Liver (tissue), 9 donors: ENCODE results near the gene HACD2. TPM values are rescaled to one million over a fixed set of nuclear protein-coding genes. Genes with fewer than 3 reads are reported as not detected.
A peak's percentile ranks its signal among the peaks of the same experiment; 100 is the strongest.

Experiments
- DNase-seq: peaks from one replicate; pipeline ENCODE4 v3.0.0-alpha.2; 2017; ENCODE audit warnings: low spot score
- H3K27ac ChIP-seq, 2 donors: one replicate each; pipeline ENCODE4 v1.7.0; 2013; ENCODE audit warnings: inconsistent platforms in 2 of 2, low read length in 2 of 2, control low read depth in 1 of 2, low read depth in 1 of 2, mild to moderate bottlenecking in 1 of 2
- H3K27me3 ChIP-seq, 4 donors: one replicate each; pipeline versions ENCODE4 v1.6.1 to v1.7.0; 2013; ENCODE audit warnings: low read length in 3 of 4, inconsistent platforms in 1 of 4, mild to moderate bottlenecking in 1 of 4, moderate library complexity in 1 of 4; ENCODE audit not compliant: control insufficient read depth in 4 of 4, insufficient read depth in 4 of 4
- H3K36me3 ChIP-seq, 4 donors: one replicate each; pipeline versions ENCODE4 v1.6.1 to v1.7.0; 2013; ENCODE audit warnings: low read length in 3 of 4, mild to moderate bottlenecking in 3 of 4, low read depth in 1 of 4, moderate library complexity in 1 of 4; ENCODE audit not compliant: control insufficient read depth in 4 of 4, insufficient read depth in 3 of 4
- H3K4me1 ChIP-seq, 4 donors: one replicate each; pipeline versions ENCODE4 v1.6.1 to v1.7.0; 2013; ENCODE audit warnings: low read length in 3 of 4, mild to moderate bottlenecking in 3 of 4, moderate library complexity in 1 of 4; ENCODE audit not compliant: control insufficient read depth in 4 of 4, insufficient read depth in 4 of 4
- H3K4me3 ChIP-seq, 3 donors: one replicate each; pipeline versions ENCODE4 v1.6.1 to v1.7.0; 2013; ENCODE audit warnings: low read length in 3 of 3, control low read depth in 1 of 3, low read depth in 1 of 3, mild to moderate bottlenecking in 1 of 3
- H3K9ac ChIP-seq, 2 donors: one replicate each; pipeline ENCODE4 v1.7.0; 2013; ENCODE audit warnings: low read length in 2 of 2, mild to moderate bottlenecking in 2 of 2, moderate library complexity in 2 of 2, control low read depth in 1 of 2, low read depth in 1 of 2
- H3K9me3 ChIP-seq, 4 donors: one replicate each; pipeline versions ENCODE4 v1.6.1 to v1.7.0; 2013; ENCODE audit warnings: low read length in 3 of 4; ENCODE audit not compliant: control insufficient read depth in 4 of 4
- EGR1 ChIP-seq, 2 donors: IDR thresholded peaks; 2 replicates each; pipeline ENCODE4 v1.6.1; 2016 to 2018; ENCODE audit warnings: antibody characterized with exemption in 2 of 2, low read depth in 2 of 2
- FOXA1 ChIP-seq: IDR thresholded peaks from 2 replicates; pipeline ENCODE4 v1.6.1; 2016; ENCODE audit warnings: antibody characterized with exemption
- FOXA2 ChIP-seq: IDR thresholded peaks from 2 replicates; pipeline ENCODE4 v1.6.1; 2016; ENCODE audit warnings: antibody characterized with exemption
- GABPA ChIP-seq, 2 donors: IDR thresholded peaks in 1 of 2; conservative IDR thresholded peaks in 1 of 2; 2 replicates each; pipeline ENCODE4 v1.6.1; 2016; ENCODE audit warnings: antibody characterized with exemption in 2 of 2, mild to moderate bottlenecking in 1 of 2, moderate library complexity in 1 of 2
- HNF4G ChIP-seq: IDR thresholded peaks from 2 replicates; pipeline ENCODE4 v1.6.1; 2016; ENCODE audit warnings: antibody characterized with exemption
- RAD21 ChIP-seq, 2 donors: IDR thresholded peaks; 2 replicates each; pipeline ENCODE4 v1.6.1; 2016; ENCODE audit warnings: antibody characterized with exemption in 2 of 2, mild to moderate bottlenecking in 2 of 2
- RXRA ChIP-seq, 2 donors: IDR thresholded peaks; 2 replicates each; pipeline ENCODE4 v1.6.1; 2017 to 2018; ENCODE audit warnings: antibody characterized with exemption in 2 of 2, mild to moderate bottlenecking in 1 of 2
- TAF1 ChIP-seq: conservative IDR thresholded peaks from 2 replicates; pipeline ENCODE4 v1.6.1; 2016; ENCODE audit warnings: antibody characterized with exemption, mild to moderate bottlenecking
- WGBS: extraction: QIAGEN DNeasy Blood & Tissue Kit; methylation state at CpG from one replicate; pipeline ENCODE4 v1.1.7; 2013; 5-methylcytosine and 5-hydroxymethylcytosine counted together
- polyA plus RNA-seq, 2 donors: library from polyadenylated mRNA; stranded (reverse) in 1 of 2; unstranded in 1 of 2; fragments of 200-250 nt in 1 of 2; fragments of >200 nt in 1 of 2; fragmentation: Nextera tagmentation in 1 of 2; extraction: Ambion mirVana in 1 of 2; gene quantifications; one replicate each; pipeline versions ENCODE4 v1.2.1 to v1.2.3, GENCODE V29; 2013 to 2015
- total RNA-seq, 2 donors: library from RNA; depleted of rRNA; stranded (reverse); fragments of >200 nt; gene quantifications; one replicate each; pipeline ENCODE4 v1.2.3, GENCODE V29; 2014
- TF ChIP-seq, protein P1 (sequence below): IDR thresholded peaks from 2 replicates; pipeline ENCODE4 v1.6.1; 2016; ENCODE audit warnings: antibody characterized with exemption
- TF ChIP-seq, protein P2 (sequence below): fragments of 150-350 bp; IDR thresholded peaks from 2 replicates; pipeline ENCODE4 v1.5.1; 2017; ENCODE audit warnings: improper control_type of control experiment, low read depth, low read length; ENCODE audit not compliant: missing input control
- TF ChIP-seq, protein P3 (sequence below): IDR thresholded peaks from 2 replicates; pipeline ENCODE4 v1.6.1; 2016; ENCODE audit warnings: antibody characterized with exemption
- TF ChIP-seq, protein P4 (sequence below): IDR thresholded peaks from 2 replicates; pipeline ENCODE4 v1.6.1; 2016; ENCODE audit warnings: antibody characterized with exemption
- donor health status: healthy.
- donor health status: healthy.
- donor health status: healthy.
- donor health status: healthy.
- donor health status: healthy.

HACD2 gene
- total and polyA plus RNA-seq, 4 donors, result 14.8 to 45.2 (median 25.2) TPM

DNA sequence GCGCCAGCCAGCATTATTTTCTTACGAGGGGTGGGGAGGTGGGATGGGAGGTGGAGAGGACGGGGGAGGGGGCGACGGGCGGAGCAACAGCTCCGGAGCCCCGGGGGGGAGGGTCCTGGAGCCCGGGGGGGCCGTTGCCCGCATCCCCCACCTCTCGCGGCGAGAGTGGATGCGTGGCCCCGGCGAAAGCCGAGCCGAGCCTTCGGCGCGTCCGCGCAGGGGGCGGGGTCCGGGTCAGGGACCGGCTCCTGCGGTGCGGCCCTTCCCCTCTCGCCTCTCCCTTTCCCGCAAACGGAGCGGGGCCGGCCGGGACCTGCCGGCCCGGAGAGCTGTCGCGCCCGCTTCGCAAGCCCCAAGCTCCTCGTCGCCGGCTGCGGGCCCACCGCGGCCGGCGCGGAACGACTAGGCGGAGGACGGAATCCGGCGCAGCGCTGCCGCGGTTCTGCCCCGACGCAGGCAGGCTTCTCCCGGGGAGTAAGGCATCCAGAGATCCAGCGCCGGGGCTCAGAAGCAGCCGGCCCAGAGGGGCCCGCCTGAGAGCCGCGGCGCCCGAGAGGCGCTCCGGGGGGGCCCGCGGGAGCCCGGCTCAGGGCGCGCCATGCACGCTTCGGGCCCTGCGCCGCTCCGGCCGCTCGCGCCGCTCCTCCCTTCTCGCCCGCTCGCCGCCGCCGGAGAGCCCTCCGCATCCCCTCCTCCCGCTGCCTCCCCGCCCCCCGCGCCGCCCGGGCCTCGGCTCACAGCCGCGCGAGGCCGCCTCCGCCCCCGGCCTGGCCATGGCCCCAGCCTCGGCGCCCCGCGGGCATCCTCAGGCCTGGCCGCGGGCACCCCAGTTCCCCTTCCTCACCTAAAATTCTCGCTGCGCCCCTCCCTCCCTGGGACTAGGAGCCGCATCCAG is 135.5 kb downstream of the HACD2 start (continued):
- TF ChIP-seq EGR1 (IDR thresholded peaks at IDR 0.05; ENCODE audit: low read depth in 2 of 2), result no peak

DNA sequence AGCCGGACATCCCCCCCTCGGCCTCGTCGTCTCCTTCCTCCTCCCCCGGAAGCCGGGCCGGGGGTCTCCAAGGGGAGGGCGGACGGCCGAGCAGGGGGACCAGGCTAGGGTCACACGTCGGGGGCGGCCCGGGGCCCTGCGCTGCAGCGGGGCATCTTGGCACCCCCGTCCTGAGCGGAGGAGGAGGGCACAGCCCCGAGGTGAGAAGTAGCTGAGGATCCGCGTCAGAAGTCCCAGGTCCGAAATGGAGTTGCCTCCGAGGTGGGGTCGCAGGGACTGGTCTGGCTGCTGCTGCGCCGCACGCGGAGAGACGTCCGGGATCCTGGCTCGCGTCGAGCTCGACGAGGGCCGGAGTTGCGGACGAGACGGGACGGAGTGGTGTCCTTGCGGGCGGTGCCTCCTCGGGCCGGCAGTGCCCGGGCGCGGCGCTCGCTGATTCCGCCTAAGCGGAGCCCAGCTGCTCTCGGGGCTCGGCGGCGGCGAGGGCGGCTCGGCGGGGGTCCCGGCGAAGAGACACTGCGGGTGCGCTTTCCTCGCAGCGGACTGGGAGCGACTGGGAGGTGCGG is 136.2 kb downstream of the HACD2 start, which contains the start of gene ADCY5:
Gene ADCY5 (minus strand): TSS at position 555 of the 566 bp plus-strand sequence. CDS start 545 bp downstream, at position 10.
- peak; percentile 36 for DNase-seq
- Histone ChIP-seq H3K9me3 (no peaks in the 10 kb centered on the region), H3K9ac (no peak within 1 kb of the TSS), H3K4me3 (peak within 1 kb of the TSS in 2 of 3 donors; percentile 45 to 63), H3K36me3 (no peaks in the 10 kb centered on the region), H3K27ac (peak within 1 kb of the TSS; percentile 14 to 45), H3K4me1 (peaks cover 4 to 19% (median 5%) of the 10 kb centered on the region in 4 donors), H3K27me3 (peaks cover 0 to 2% (median under 1%) of the 10 kb centered on the region in 4 donors)
- WGBS, result 4% methylated on average over 67 of the region's 67 CpGs
- TF ChIP-seq RAD21 (IDR thresholded peaks at IDR 0.05), result no peak
- no peak for TF ChIP-seq GABPA (IDR thresholded peaks at IDR 0.05 in 1 of 2, conservative IDR thresholded peaks at IDR 0.05 in 1 of 2)
- TF ChIP-seq, protein P1, sequence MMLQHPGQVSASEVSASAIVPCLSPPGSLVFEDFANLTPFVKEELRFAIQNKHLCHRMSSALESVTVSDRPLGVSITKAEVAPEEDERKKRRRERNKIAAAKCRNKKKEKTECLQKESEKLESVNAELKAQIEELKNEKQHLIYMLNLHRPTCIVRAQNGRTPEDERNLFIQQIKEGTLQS, result no peak
- TF ChIP-seq RXRA (IDR thresholded peaks at IDR 0.05), result no peak
- TF ChIP-seq, protein P2, sequence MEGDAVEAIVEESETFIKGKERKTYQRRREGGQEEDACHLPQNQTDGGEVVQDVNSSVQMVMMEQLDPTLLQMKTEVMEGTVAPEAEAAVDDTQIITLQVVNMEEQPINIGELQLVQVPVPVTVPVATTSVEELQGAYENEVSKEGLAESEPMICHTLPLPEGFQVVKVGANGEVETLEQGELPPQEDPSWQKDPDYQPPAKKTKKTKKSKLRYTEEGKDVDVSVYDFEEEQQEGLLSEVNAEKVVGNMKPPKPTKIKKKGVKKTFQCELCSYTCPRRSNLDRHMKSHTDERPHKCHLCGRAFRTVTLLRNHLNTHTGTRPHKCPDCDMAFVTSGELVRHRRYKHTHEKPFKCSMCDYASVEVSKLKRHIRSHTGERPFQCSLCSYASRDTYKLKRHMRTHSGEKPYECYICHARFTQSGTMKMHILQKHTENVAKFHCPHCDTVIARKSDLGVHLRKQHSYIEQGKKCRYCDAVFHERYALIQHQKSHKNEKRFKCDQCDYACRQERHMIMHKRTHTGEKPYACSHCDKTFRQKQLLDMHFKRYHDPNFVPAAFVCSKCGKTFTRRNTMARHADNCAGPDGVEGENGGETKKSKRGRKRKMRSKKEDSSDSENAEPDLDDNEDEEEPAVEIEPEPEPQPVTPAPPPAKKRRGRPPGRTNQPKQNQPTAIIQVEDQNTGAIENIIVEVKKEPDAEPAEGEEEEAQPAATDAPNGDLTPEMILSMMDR, result no peak
- no peak for TF ChIP-seq EGR1 (IDR thresholded peaks at IDR 0.05; ENCODE audit: low read depth in 2 of 2)
- no peak for TF ChIP-seq FOXA2
- TF ChIP-seq FOXA1, result no peak
- TF ChIP-seq, protein P3, sequence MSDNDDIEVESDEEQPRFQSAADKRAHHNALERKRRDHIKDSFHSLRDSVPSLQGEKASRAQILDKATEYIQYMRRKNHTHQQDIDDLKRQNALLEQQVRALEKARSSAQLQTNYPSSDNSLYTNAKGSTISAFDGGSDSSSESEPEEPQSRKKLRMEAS, result no peak
- no peak for TF ChIP-seq TAF1
- TF ChIP-seq, protein P4, sequence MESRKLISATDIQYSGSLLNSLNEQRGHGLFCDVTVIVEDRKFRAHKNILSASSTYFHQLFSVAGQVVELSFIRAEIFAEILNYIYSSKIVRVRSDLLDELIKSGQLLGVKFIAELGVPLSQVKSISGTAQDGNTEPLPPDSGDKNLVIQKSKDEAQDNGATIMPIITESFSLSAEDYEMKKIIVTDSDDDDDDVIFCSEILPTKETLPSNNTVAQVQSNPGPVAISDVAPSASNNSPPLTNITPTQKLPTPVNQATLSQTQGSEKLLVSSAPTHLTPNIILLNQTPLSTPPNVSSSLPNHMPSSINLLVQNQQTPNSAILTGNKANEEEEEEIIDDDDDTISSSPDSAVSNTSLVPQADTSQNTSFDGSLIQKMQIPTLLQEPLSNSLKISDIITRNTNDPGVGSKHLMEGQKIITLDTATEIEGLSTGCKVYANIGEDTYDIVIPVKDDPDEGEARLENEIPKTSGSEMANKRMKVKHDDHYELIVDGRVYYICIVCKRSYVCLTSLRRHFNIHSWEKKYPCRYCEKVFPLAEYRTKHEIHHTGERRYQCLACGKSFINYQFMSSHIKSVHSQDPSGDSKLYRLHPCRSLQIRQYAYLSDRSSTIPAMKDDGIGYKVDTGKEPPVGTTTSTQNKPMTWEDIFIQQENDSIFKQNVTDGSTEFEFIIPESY, result no peak

DNA sequence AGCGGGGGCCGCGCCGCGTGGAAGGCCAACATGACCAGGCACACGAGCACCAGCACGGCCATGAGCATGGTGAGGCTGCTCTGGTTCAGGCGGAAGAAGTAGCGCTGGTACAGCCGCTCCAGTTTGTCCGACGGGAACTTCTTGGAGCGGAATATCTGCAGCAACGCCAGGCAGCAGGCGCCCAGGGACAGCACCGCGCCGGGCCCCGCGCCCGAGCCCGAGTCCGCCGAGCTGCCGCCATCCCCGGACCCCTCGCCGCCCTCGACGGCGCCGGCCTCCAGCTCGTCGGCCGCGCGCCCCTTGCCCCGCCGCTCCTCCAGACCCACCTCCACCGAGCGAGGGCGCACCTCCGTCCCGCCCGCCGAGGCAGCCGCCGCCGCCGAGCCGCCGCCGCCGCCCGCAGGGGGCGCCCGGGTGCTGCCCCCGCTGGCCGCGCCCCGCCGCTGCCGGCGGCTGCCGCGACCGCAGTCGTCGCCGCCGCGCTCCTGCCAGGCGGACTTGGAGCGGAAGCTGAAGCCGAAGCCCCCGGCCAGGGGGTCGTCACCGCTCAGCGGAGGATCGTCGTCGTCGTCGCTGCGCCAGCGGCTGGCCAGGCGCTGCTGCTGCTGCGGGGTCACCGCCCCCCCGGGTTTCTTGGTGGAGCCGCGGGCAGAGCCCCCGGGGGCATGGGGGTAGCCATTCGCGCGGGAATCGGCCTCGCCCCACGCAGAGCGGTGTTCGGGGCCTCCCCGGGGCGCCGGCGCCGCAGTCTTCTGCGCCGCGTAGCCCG is 136.9 kb downstream of the HACD2 start:
- no peak overlapping the region for H3K9ac ChIP-seq
- no peak for TF ChIP-seq HNF4G
- TF ChIP-seq, protein P2, result peak; percentile 21
- peaks cover 4 to 19% (median 5%) of the 10 kb centered on the region in 4 donors for H3K4me1 ChIP-seq
- peaks cover 0 to 2% (median under 1%) of the 10 kb centered on the region in 4 donors for H3K27me3 ChIP-seq
- H3K9me3 ChIP-seq, result no peaks in the 10 kb centered on the region
- no peaks in the 10 kb centered on the region for H3K36me3 ChIP-seq
- H3K4me3 ChIP-seq, result peak overlapping the region in 1 of 3 donors; percentile 63
- peak; percentile 48 for DNase-seq
- WGBS, result 19% methylated on average over 110 of the region's 110 CpGs
- peak overlapping the region; percentile 14 to 35 for H3K27ac ChIP-seq
